ENCODE results near the gene TIAM1.

TIAM1 gene

GRCh38 chr21:31290765-31291164 is 53.3 kb downstream of the TIAM1 start:
- no peak for DNase-seq (ENCODE audit: low read depth)
- no peak for TF ChIP-seq CTCF (conservative IDR thresholded peaks at IDR 0.05; ENCODE audit: low read depth, low read length)
- no peak overlapping the region for H3K4me3 ChIP-seq (ENCODE audit: low read depth, low read length)

GRCh38 chr21:31289702-31290101 is 54.4 kb downstream of the TIAM1 start:
- TF ChIP-seq CTCF (conservative IDR thresholded peaks at IDR 0.05; ENCODE audit: low read depth, low read length) = no peak
- no peak for DNase-seq (ENCODE audit: low read depth)
- H3K4me3 ChIP-seq (ENCODE audit: low read depth, low read length) = no peak overlapping the region

GRCh38 chr21:31288191-31288590 is 55.9 kb downstream of the TIAM1 start:
- TF ChIP-seq CTCF (conservative IDR thresholded peaks at IDR 0.05; ENCODE audit: low read depth, low read length) = no peak
- no peak overlapping the region for H3K4me3 ChIP-seq (ENCODE audit: low read depth, low read length)
- no peak for DNase-seq (ENCODE audit: low read depth)

GRCh38 chr21:31287201-31287600 is 56.9 kb downstream of the TIAM1 start:
- no peak overlapping the region for H3K4me3 ChIP-seq (ENCODE audit: low read depth, low read length)
- no peak for DNase-seq (ENCODE audit: low read depth)
- no peak for TF ChIP-seq CTCF (conservative IDR thresholded peaks at IDR 0.05; ENCODE audit: low read depth, low read length)

- no peak for TF ChIP-seq CTCF (conservative IDR thresholded peaks at IDR 0.05; ENCODE audit: low read depth, low read length)
- DNase-seq (ENCODE audit: low read depth) = no peak
- no peak overlapping the region for H3K4me3 ChIP-seq (ENCODE audit: low read depth, low read length)
Measured at GRCh38 chr21:31286621-31287020, 57.4 kb downstream of the TIAM1 start.

GRCh38 chr21:31284797-31285397 is 59.2 kb downstream of the TIAM1 start:
- peak; percentile 41 for DNase-seq (ENCODE audit: low read depth)
- H3K4me3 ChIP-seq (ENCODE audit: low read depth, low read length) = no peak overlapping the region
- no peak for TF ChIP-seq CTCF (conservative IDR thresholded peaks at IDR 0.05; ENCODE audit: low read depth, low read length)

GRCh38 chr21:31283025-31283424 is 61.0 kb downstream of the TIAM1 start:
- no peak overlapping the region for H3K4me3 ChIP-seq (ENCODE audit: low read depth, low read length)
- DNase-seq (ENCODE audit: low read depth) = no peak
- TF ChIP-seq CTCF (conservative IDR thresholded peaks at IDR 0.05; ENCODE audit: low read depth, low read length) = no peak

Data from choroid plexus epithelial cell (primary cell).